Measurements from ENCODE around the gene BRINP1. TPM values are rescaled to one million over a fixed set of nuclear protein-coding genes. Genes with fewer than 3 reads are reported as not detected.
"Not testable (repeated sequence)": the region's sequence is repeated elsewhere in the genome, so short reads cannot be mapped to it uniquely, and the experiment has no call there.

Gene BRINP1
- total and polyA plus RNA-seq, 8 donors = 0.09 to 0.70 (median 0.15) TPM; not detected in 1

DNA sequence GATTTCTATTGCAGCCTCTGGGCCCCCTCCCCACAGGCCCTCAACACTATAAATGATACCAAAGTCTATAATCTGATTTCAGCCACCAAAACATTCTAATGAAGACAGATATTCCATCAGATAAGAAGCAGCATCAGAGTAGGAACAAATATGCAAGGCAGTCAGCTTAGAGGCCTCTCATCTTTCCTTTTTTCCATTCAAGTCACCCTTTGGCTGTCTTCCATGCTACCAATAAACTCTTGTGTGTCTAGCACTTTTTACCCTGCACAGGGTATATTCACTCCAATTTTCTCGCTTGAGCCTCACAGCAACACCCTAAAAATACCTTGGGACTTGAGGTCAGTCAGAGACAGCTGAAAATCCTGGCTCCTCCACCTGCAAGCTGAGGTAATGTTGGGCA lies 193.7 kb downstream of the BRINP1 start:
- no peak for DNase-seq
- no peak for ATAC-seq

GRCh38 chr9:119169222-119169621 lies 200.0 kb downstream of the BRINP1 start:
- intact Hi-C loops (cut with DNase I); H3K27me3 ChIP-seq; ATAC-seq; H3K27ac ChIP-seq; H3K36me3 ChIP-seq; H3K9me3 ChIP-seq; H3K4me1 ChIP-seq: not testable (repeated sequence)
- DNase-seq = peak in 1 of 4 donors; percentile 41
- H3K4me3 ChIP-seq = peak overlapping the region; percentile 8 to 10

More for the DNA sequence above, 193.7 kb downstream of the BRINP1 start:
- Histone ChIP-seq H3K36me3 (no peaks in the 10 kb centered on the region), H3K4me1 (no peaks in the 10 kb centered on the region), H3K4me3 (no peak overlapping the region), H3K27ac (no peak overlapping the region), H3K9me3 (no peaks in the 10 kb centered on the region), H3K27me3 (no peaks in the 10 kb centered on the region)
- TF ChIP-seq CTCF (IDR thresholded peaks at IDR 0.05) = no peak
- intact Hi-C loops (cut with DNase I) = no loop called here

DNA sequence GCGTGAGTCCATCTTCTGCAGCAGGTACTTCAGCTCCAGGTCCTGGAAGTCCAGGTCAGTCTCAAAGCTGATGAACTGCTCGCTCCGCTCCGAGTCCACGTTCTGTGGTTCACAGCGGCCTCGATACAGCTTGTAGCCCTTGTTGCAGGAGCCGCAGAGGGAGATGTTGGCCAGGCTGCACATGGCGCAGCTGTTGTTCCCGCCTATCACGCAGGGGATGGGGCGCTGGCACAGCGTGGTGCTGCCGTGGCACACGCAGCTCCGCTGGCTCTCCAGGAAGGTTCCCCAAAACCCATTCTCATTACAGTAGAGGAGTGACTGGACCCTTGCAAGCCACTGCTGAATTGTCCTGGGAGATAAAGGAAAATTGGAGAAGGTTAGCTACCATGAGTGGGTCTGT lies 201.4 kb downstream of the BRINP1 start:
- no peaks in the 10 kb centered on the region for H3K4me1 ChIP-seq
- H3K9me3 ChIP-seq = peaks cover 0 to 5% of the 10 kb centered on the region in 2 donors
- no peaks in the 10 kb centered on the region for H3K27me3 ChIP-seq
- no peak for TF ChIP-seq CTCF (IDR thresholded peaks at IDR 0.05)
- no peak overlapping the region for H3K4me3 ChIP-seq
- intact Hi-C loops (cut with DNase I) = no loop called here
- peak in 1 of 4 donors; percentile 75 for DNase-seq
- ATAC-seq = no peak
- H3K36me3 ChIP-seq = no peaks in the 10 kb centered on the region
- H3K27ac ChIP-seq = no peak overlapping the region

- no peak overlapping the region for H3K4me3 ChIP-seq
- H3K27me3 ChIP-seq = no peaks in the 10 kb centered on the region
- peaks cover 0 to 5% of the 10 kb centered on the region in 2 donors for H3K9me3 ChIP-seq
- intact Hi-C loops (cut with DNase I) = no loop called here
- TF ChIP-seq CTCF (IDR thresholded peaks at IDR 0.05) = no peak
- no peak overlapping the region for H3K27ac ChIP-seq
- no peaks in the 10 kb centered on the region for H3K36me3 ChIP-seq
- ATAC-seq = no peak
- no peaks in the 10 kb centered on the region for H3K4me1 ChIP-seq
- DNase-seq = peak in 1 of 4 donors; percentile 49
These were observed 202.0 kb downstream of the BRINP1 start for GRCh38 chr9:119167267-119167666.

DNA sequence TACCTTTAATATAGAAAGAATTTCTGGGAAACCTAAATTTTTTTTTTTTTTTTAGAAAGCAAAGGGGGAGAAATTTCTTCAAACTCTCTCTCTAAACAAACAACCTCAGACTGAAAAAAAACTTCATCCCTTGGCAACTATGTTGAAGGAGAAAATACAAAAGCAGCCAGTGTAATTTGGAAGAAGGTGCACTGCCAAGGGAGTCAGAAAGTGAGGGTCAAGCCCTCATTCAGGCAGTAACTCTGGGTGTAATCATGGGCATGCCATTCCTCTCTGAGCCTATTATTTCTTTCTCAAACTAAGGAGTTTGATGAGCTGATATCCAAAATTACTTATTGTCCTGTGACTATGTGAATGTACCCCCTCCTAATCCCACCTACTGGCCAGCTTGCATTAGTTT lies 203.1 kb downstream of the BRINP1 start:
- intact Hi-C loops (cut with DNase I) = no loop called here

More for the DNA sequence above, 203.1 kb downstream of the BRINP1 start:
- H3K9me3 ChIP-seq = peaks cover 0 to 5% of the 10 kb centered on the region in 2 donors
- no peak overlapping the region for H3K4me3 ChIP-seq
- no peaks in the 10 kb centered on the region for H3K36me3 ChIP-seq
- H3K27ac ChIP-seq = no peak overlapping the region
- H3K27me3 ChIP-seq = no peaks in the 10 kb centered on the region
- H3K4me1 ChIP-seq = no peaks in the 10 kb centered on the region
- no peak for ATAC-seq
- DNase-seq = no peak
- no peak for TF ChIP-seq CTCF (IDR thresholded peaks at IDR 0.05)

Data from left lung (tissue), 10 donors.